HepG2 (cell line): ENCODE measurements around the gene HADH. TPM values are rescaled to one million over a fixed set of nuclear protein-coding genes. Genes with fewer than 3 reads are reported as not detected.
"Not testable (repeated sequence)": the region's sequence is repeated elsewhere in the genome, so short reads cannot be mapped to it uniquely, and the experiment has no call there.

Experiments used
- ATAC-seq: fragments of 200-7000 bp; cut with Tn5 transposase; 3 replicates; pipeline ENCODE4 v1.9.1; 2020; ENCODE audit warnings: mild to moderate bottlenecking, moderate library complexity
- BruUV-seq: library from RNA; stranded (reverse); fragments of 400-500 nt; replicated peaks from 2 replicates; lab custom pipeline; 2021; lab: Mats Ljungman, UMichigan
- CTCF ChIA-PET: fragments of 300-600 bp; formaldehyde crosslinking; extraction: SDS; loops from one replicate; lab custom pipeline; 2021; ENCODE audit warnings: low total read pairs, inconsistent platforms, low intra/inter-chr PET ratio; lab: Yijun Ruan, JAX
- POLR2A ChIA-PET: fragments of 350-600 bp; sonication (Branson Sonifier 250); formaldehyde crosslinking; loops from one replicate; lab custom pipeline; 2020; ENCODE audit warnings: antibody characterized with exemption, inconsistent platforms; lab: Yijun Ruan, JAX
- DNase-seq: peaks from one replicate; pipeline ENCODE4 v3.0.0-alpha.2; 2015; ENCODE audit warnings: low spot score
- FAIRE-seq: peaks from 3 replicates; lab custom pipeline; 2011; peaks lifted over from hg19 to GRCh38; lab: Jason Lieb, UNC
- H2AFZ ChIP-seq: one replicate; pipeline ENCODE4 v1.6.1; 2011; ENCODE audit warnings: low read length, inconsistent platforms
- H3K27ac ChIP-seq: fragments of 300-600 bp; 3 replicates; pipeline ENCODE4 v1.8.0; 2011; ENCODE audit warnings: mixed run types, mild to moderate bottlenecking, mixed read lengths, low read length, inconsistent platforms; ENCODE audit not compliant: insufficient read depth; ENCODE audit errors: extremely low read length
- H3K27me3 ChIP-seq, 2 experiments: fragments of 200-600 bp in 1 of 2; 2 replicates in 1 of 2; 3 replicates in 1 of 2; pipeline versions ENCODE4 v1.6.0 to v1.8.0; 2011; ENCODE audit warnings: low read length in 2 of 2, mild to moderate bottlenecking in 2 of 2, moderate library complexity in 2 of 2, inconsistent platforms in 1 of 2; ENCODE audit not compliant: insufficient read depth in 2 of 2, control insufficient read depth in 1 of 2
- H3K36me3 ChIP-seq, 2 experiments: fragments of 200-600 bp in 1 of 2; replicated peaks in 1 of 2; 2 replicates in 1 of 2; 3 replicates in 1 of 2; pipeline versions ENCODE4 v1.5.1 to v1.8.0; 2011; ENCODE audit warnings: low read length in 2 of 2, inconsistent platforms in 1 of 2; ENCODE audit not compliant: insufficient read depth in 2 of 2, control insufficient read depth in 1 of 2
- H3K4me1 ChIP-seq: 2 replicates; pipeline ENCODE4 v1.5.1; 2012; ENCODE audit warnings: low read length, inconsistent platforms; ENCODE audit not compliant: insufficient read depth
- H3K4me2 ChIP-seq: 2 replicates; pipeline ENCODE4 v1.6.0; 2011; ENCODE audit warnings: low read depth, low read length, inconsistent platforms
- H3K4me3 ChIP-seq, 3 experiments: fragments of 200-600 bp in 1 of 3; sonication (generic), shearing (Covaris generic) in 1 of 3; replicated peaks in 1 of 3; 2 replicates each; pipeline ENCODE4 v1.5.1; 2011 to 2016; ENCODE audit warnings: low read length in 3 of 3, inconsistent platforms in 2 of 3, low read depth in 2 of 3, mild to moderate bottlenecking in 2 of 3, control low read depth in 1 of 3, mixed read lengths in 1 of 3; ENCODE audit not compliant: insufficient read depth in 1 of 3
- H3K79me2 ChIP-seq: one replicate; pipeline ENCODE4 v1.6.1; 2011; ENCODE audit warnings: low read length, inconsistent platforms; ENCODE audit not compliant: insufficient read depth
- H3K9ac ChIP-seq: 2 replicates; pipeline ENCODE4 v1.6.0; 2011; ENCODE audit warnings: mild to moderate bottlenecking, low read depth, low read length, inconsistent platforms; ENCODE audit not compliant: insufficient read depth
- H3K9me3 ChIP-seq: 2 replicates; pipeline ENCODE4 v1.5.1; 2012; ENCODE audit warnings: mild to moderate bottlenecking, low read length
- H4K20me1 ChIP-seq: 2 replicates; pipeline ENCODE4 v1.6.0; 2011; ENCODE audit warnings: inconsistent platforms, mild to moderate bottlenecking, low read length, moderate library complexity; ENCODE audit not compliant: insufficient read depth
- CAMTA2 ChIP-seq: sonication (generic); formaldehyde crosslinking; IDR thresholded peaks from 2 replicates; pipeline ENCODE4 v1.4.0; 2020; ENCODE audit warnings: mild to moderate bottlenecking, missing genetic modification reagents, borderline replicate concordance
- CBX1 ChIP-seq: IDR thresholded peaks from one replicate; pipeline ENCODE4 v1.6.1; 2016; ENCODE audit warnings: antibody characterized with exemption, low read depth
- FOXP1 ChIP-seq, 2 experiments: fragments of 450-650 bp in 1 of 2; IDR thresholded peaks; 2 replicates each; pipeline ENCODE4 v1.6.1; 2017 to 2018; ENCODE audit warnings: antibody characterized with exemption in 1 of 2
- ISX ChIP-seq: sonication (generic); formaldehyde crosslinking; conservative IDR thresholded peaks from 2 replicates; pipeline ENCODE4 v1.5.0; 2020; ENCODE audit warnings: missing genetic modification reagents
- KLF9 ChIP-seq: IDR thresholded peaks from 2 replicates; pipeline ENCODE4 v1.6.1; 2016; ENCODE audit warnings: low read depth
- MLX ChIP-seq: IDR thresholded peaks from 2 replicates; pipeline ENCODE4 v1.6.1; 2016
- ZFAT ChIP-seq: sonication (generic); formaldehyde crosslinking; conservative IDR thresholded peaks from 2 replicates; pipeline ENCODE4 v1.8.1; 2023; ENCODE audit warnings: missing genetic modification reagents, inconsistent platforms
- ZKSCAN5 ChIP-seq: sonication (generic); formaldehyde crosslinking; IDR thresholded peaks from 2 replicates; pipeline ENCODE4 v1.5.1; 2020; ENCODE audit warnings: mild to moderate bottlenecking, missing genetic modification reagents
- ZNF121 ChIP-seq: sonication (generic); formaldehyde crosslinking; IDR thresholded peaks from 2 replicates; pipeline ENCODE4 v1.5.0; 2020; ENCODE audit warnings: mild to moderate bottlenecking, missing genetic modification reagents
- ZNF512 ChIP-seq: sonication (generic); formaldehyde crosslinking; IDR thresholded peaks from 2 replicates; pipeline ENCODE4 v1.4.0; 2020; ENCODE audit warnings: mild to moderate bottlenecking, missing genetic modification reagents
- ZNF672 ChIP-seq: sonication (generic); formaldehyde crosslinking; IDR thresholded peaks from 2 replicates; pipeline ENCODE4 v1.8.1; 2022; ENCODE audit warnings: missing genetic modification reagents
- ZNF776 ChIP-seq: sonication (generic); formaldehyde crosslinking; IDR thresholded peaks from 2 replicates; pipeline ENCODE4 v1.4.0; 2020; ENCODE audit warnings: mild to moderate bottlenecking, missing genetic modification reagents
- WGBS: methylation state at CpG from one replicate; pipeline ENCODE4 v1.1.6; 2017; ENCODE audit warnings: low lambda C conversion rate; 5-methylcytosine and 5-hydroxymethylcytosine counted together
- in situ Hi-C: cut with HindIII; loops from 2 replicates; pipeline ENCODE4 v1.10.0; 2017; ENCODE audit warnings: low pct_unique_long_range_greater_than_20kb; ENCODE audit not compliant: extremely low pct_ligation_motif_present
- intact Hi-C: fragments of 100-400 bp; cut with micrococcal nuclease; formaldehyde crosslinking; loops from one replicate; pipeline ENCODE4 v1.10.0; 2022; ENCODE audit not compliant: unreplicated experiment
- polyA plus RNA-seq, 8 experiments: library from polyadenylated mRNA; depleted of rRNA in 3 of 8; stranded (reverse) in 7 of 8; unstranded in 1 of 8; fragments of >200 nt; fragmentation: Illumina TruSeq in 4 of 8; extraction: Trizol in 4 of 8; gene quantifications; 2 replicates each; pipeline versions ENCODE4 v1.2.1 to v1.2.3, GENCODE V29; 2011 to 2016; ENCODE audit warnings: low read depth in 4 of 8, missing spikeins in 1 of 8, mixed read lengths in 1 of 8; ENCODE audit not compliant: insufficient read depth in 1 of 8
- total RNA-seq, 5 experiments: library from RNA; depleted of rRNA; stranded (reverse); fragments of >200 nt; fragmentation: Illumina TruSeq; extraction: Trizol; gene quantifications; 2 replicates each; pipeline ENCODE4 v1.2.3, GENCODE V29; 2016; ENCODE audit warnings: low read depth in 1 of 5

The HADH gene
- total and polyA plus RNA-seq, 2 of the 13 experiments (the other 11 are each of a cell fraction or from before 2014, with no cell fraction given), result 29.6 to 33.9 TPM

- TF ChIP-seq KLF9 (CRISPR knock-in tag) (no peak), MLX (no peak), ZNF512 (CRISPR knock-in tag) (no peak), CBX1 (no peak), ZFAT (CRISPR knock-in tag) (no peak), ZNF121 (no peak), ISX (no peak), FOXP1 (IDR thresholded peaks at IDR 0.05) (no peak), FOXP1 (CRISPR knock-in tag; IDR thresholded peaks at IDR 0.05) (no peak), ZNF776 (CRISPR knock-in tag) (no peak), ZKSCAN5 (CRISPR knock-in tag) (no peak), ZNF672 (CRISPR knock-in tag) (no peak), CAMTA2 (CRISPR knock-in tag) (no peak)
Measured at GRCh38 chr4:108049406-108049805, 59.7 kb downstream of the HADH start (continued).

GRCh38 chr4:108050166-108051111 lies 60.8 kb downstream of the HADH start:
- H3K4me1 ChIP-seq, H2AFZ ChIP-seq, H3K9me3 ChIP-seq, intact Hi-C loops, H3K9ac ChIP-seq, BruUV-seq, H3K27ac ChIP-seq, CTCF ChIA-PET, H3K4me2 ChIP-seq, POLR2A ChIA-PET, in situ Hi-C loops, FAIRE-seq, H4K20me1 ChIP-seq, ATAC-seq, H3K36me3 ChIP-seq, H3K27me3 ChIP-seq, DNase-seq, H3K4me3 ChIP-seq, H3K79me2 ChIP-seq: not testable (repeated sequence)
- 52% methylated on average over 6 of the region's 10 CpGs for WGBS
